ENCODE results near the gene IQCH. TPM values are rescaled to one million over a fixed set of nuclear protein-coding genes. Genes with fewer than 3 reads are reported as not detected.
"Not testable (repeated sequence)": the region's sequence is repeated elsewhere in the genome, so short reads cannot be mapped to it uniquely, and the experiment has no call there.

The IQCH gene
- total RNA-seq, 2 experiments from 2014 or later, result 0.98 to 1.9 TPM

DNA sequence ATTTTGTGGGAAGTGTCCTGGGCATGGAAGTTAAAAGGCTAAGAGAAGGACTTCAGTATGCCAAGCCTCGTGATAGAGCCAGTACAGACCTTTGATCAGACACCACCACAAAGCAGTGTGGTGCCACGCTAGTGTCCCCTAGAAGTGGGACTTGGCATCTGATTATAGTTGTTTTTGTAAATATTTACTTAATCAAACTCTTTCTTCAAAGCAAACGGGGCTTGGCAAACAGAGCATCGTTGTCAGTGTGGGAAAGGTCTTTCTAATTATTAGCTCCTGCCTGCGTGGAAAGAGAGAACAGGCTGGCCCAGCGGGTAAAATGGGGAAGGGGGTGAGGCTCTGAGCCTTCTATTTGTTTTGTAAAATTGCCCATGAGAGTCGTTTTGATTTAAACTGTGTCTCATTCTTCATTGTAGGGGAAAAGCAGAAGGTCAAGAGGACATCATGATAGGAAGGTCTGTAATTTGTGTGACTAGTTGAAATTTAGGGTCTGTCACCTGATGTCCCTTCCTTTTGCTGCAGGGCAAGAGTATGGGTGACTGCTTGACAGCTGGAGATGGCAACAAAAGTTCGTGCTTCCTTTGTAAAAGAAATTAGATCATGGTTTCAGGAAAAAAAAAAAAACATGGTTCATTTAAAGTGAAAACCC lies 105.0 kb downstream of the IQCH start:
- Mint-ChIP-seq H3K36me3 (peaks cover 6% of the 10 kb centered on the region), H3K27ac (no peak overlapping the region), H3K9me3 (ENCODE audit: low read depth) (no peaks in the 10 kb centered on the region), H3K4me1 (no peaks in the 10 kb centered on the region), H3K27me3 (peaks cover 12% of the 10 kb centered on the region), H3K4me3 (no peak overlapping the region)
- ATAC-seq (no peak), DNase-seq (no peak)
- CTCF ChIA-PET, result no interaction called here

DNA sequence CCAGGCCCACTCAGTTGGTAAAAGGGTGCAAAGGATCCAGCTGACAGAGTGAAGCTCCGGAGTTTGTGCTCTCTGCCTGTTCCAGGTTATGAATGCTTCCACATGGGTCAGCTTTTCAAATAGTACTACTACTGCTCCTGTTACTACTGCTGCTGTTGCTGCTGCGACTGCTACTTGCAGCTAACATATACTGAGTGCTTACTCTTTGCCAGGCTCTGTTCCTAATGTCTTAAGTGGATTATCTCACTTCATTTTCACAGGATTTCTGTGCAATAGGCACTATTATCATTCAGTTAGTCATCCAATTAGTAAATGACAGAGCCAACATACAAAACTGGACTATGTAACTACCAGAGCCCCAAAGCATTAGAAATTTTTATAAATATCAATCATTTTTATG lies 106.5 kb downstream of the IQCH start:
- Mint-ChIP-seq H3K36me3 (peaks cover 6% of the 10 kb centered on the region), H3K4me3 (no peak overlapping the region), H3K27ac (no peak overlapping the region), H3K9me3 (ENCODE audit: low read depth) (no peaks in the 10 kb centered on the region), H3K27me3 (peaks cover 13% of the 10 kb centered on the region), H3K4me1 (peaks cover 3% of the 10 kb centered on the region)
- ATAC-seq (no peak), DNase-seq (no peak)
- CTCF ChIA-PET, result no interaction called here

DNA sequence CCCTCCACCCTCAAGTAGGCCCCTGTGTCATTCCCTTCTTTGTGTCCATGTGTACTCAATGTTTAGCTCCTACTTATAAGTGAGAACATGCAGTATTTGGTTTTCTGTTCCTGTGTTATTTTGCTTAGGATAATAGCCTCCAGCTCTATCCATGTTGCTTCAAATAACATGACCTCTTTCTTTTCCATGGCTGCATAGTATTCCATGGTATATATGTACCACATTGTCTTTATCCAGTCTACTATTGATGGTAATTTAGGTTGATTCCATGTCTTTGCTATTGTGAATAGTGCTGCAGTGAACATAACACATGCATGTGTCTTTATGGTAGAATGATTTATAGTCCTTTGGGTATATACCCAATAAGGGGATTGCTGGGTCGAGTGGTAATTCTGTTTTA lies 109.1 kb downstream of the IQCH start:
- peaks cover 32% of the 10 kb centered on the region for H3K27me3 Mint-ChIP-seq
- CTCF ChIA-PET, H3K4me3 Mint-ChIP-seq: not testable (repeated sequence)

DNA sequence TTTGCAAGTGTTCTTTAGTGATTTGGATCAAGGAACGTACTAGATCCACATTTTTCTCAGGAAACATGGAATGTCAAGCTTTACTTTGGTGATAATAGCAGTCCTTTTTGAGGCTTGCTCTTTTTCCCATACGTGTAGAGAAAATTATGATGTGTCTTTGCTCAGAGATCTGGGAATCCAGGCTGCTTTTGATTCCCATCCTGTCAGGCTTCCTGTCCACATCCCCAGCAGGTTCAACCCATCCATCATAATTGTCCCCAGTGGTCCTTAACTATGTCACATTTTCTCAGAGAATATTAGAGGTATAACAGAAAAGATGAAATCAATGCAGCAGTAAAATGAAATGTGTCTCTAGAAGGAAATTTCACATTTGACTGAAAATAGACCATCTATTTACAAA lies 111.4 kb downstream of the IQCH start:
- Mint-ChIP-seq H3K36me3 (peaks cover 6% of the 10 kb centered on the region), H3K4me3 (no peak overlapping the region)
- CTCF ChIA-PET, result no interaction called here

More for the DNA sequence above, 109.1 kb downstream of the IQCH start:
- not testable (repeated sequence) for H3K27ac Mint-ChIP-seq; ATAC-seq; H3K36me3 Mint-ChIP-seq; DNase-seq; H3K9me3 Mint-ChIP-seq (ENCODE audit: low read depth)
- peaks cover 14% of the 10 kb centered on the region for H3K4me1 Mint-ChIP-seq

DNA sequence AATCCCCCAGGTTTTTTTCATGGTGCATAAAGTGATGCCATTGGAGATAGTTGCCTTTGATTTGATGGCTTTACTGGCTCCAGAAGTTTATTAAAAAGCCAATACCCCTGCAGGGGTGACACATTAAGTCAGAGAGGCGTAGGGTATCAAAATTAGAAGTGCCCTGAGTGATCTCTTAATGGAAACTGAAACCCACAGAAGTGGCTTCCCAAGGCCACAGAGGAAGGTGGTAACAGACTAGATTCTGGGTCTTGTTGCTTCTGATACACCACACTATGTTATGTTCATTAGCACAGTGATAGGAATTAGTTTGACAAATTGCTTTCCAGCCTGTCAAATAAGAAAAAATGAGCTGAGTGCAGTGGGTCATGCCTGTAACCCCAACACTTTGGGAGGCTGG lies 112.3 kb downstream of the IQCH start:
- no peaks in the 10 kb centered on the region for H3K9me3 Mint-ChIP-seq (ENCODE audit: low read depth)
- peaks cover 54% of the 10 kb centered on the region for H3K27me3 Mint-ChIP-seq
- H3K27ac Mint-ChIP-seq, result no peak overlapping the region
- ATAC-seq (peak; percentile 55), DNase-seq (peak; percentile 63)
- no peak overlapping the region for H3K4me3 Mint-ChIP-seq
- peaks cover 6% of the 10 kb centered on the region for H3K36me3 Mint-ChIP-seq
- peaks cover 14% of the 10 kb centered on the region for H3K4me1 Mint-ChIP-seq
- CTCF ChIA-PET, result no interaction called here

More for the DNA sequence above, 111.4 kb downstream of the IQCH start:
- no peak for ATAC-seq
- no peaks in the 10 kb centered on the region for H3K9me3 Mint-ChIP-seq (ENCODE audit: low read depth)
- peaks cover 52% of the 10 kb centered on the region for H3K27me3 Mint-ChIP-seq
- H3K4me1 Mint-ChIP-seq, result peaks cover 14% of the 10 kb centered on the region
- H3K27ac Mint-ChIP-seq, result no peak overlapping the region
- DNase-seq, result no peak

DNA sequence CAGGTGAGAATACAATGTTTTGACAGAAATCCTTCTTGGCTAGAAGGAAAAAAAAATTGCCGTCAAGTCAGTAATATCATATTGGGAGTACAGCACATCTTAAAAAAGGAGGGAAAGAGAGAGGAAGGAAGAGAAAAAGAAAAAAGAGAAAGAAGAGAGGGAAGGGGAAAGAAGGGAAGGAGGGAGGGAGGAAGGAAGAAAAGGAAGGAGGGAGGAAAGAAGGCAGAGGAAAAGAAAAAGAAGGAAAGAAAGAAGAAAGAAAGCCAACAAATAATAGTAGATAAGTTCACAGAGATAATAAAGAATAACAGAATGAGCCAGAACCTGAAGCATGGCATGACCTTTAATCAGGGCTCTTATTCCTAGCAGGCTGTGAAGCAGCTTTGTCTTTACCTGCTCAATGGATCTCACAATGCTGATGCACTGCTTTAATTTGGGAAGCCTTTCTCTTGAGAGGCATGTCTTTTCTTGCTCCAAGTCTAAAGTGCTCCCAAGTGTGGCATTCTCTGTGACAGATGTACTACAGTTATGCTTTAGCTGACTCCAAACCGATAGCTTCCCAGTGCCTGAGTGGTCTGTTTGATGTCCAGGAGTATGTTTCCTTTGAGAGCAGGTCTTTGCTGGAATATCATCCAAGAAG lies 114.9 kb downstream of the IQCH start:
- no peak overlapping the region for H3K4me3 Mint-ChIP-seq
- no peak overlapping the region for H3K27ac Mint-ChIP-seq
- DNase-seq (no peak), ATAC-seq (no peak)
- no peaks in the 10 kb centered on the region for H3K36me3 Mint-ChIP-seq
- H3K9me3 Mint-ChIP-seq (ENCODE audit: low read depth), result no peaks in the 10 kb centered on the region
- H3K4me1 Mint-ChIP-seq, result peaks cover 14% of the 10 kb centered on the region
- H3K27me3 Mint-ChIP-seq, result peaks cover 55% of the 10 kb centered on the region
- CTCF ChIA-PET, result no interaction called here

DNA sequence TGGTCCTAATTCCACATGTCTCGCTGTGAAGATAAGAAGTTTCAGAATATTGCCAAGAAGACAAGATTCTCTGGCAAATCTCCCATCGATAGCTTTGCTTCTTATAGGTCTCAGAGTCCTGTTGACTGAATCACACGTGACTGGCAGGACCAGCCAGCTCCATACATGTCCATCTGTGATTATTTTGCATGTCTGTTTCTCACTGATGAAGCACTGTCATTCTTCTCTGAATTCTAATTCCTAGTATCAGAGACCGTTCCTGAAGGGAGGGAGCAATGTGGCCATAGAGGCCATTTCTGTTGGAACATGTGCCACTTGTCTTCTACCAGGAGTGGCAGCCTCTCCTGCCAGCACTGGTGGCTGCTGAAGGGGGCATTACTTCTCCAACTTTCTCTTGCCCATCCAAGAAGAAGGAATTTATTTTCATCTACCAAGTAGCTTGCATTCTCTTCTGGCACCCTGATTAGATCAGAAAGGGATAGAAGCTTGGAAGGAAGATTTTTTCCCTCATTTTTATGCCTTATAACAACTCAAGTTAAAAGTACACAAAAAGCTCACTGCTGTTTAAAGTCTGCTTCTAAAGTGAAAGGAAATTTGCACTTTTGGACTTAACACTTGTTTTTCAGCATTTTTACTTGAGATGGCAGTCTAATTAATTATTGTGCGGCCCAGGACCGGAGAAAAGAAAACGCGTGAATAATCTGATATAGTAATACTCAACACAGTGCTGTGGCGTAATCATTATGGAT lies 115.8 kb downstream of the IQCH start:
- H3K27me3 Mint-ChIP-seq, result peaks cover 61% of the 10 kb centered on the region
- no peak for DNase-seq
- peaks cover 14% of the 10 kb centered on the region for H3K4me1 Mint-ChIP-seq
- H3K27ac Mint-ChIP-seq, result no peak overlapping the region
- CTCF ChIA-PET, result no interaction called here
- no peaks in the 10 kb centered on the region for H3K9me3 Mint-ChIP-seq (ENCODE audit: low read depth)
- H3K36me3 Mint-ChIP-seq, result no peaks in the 10 kb centered on the region
- ATAC-seq, result no peak
- H3K4me3 Mint-ChIP-seq, result no peak overlapping the region

DNA sequence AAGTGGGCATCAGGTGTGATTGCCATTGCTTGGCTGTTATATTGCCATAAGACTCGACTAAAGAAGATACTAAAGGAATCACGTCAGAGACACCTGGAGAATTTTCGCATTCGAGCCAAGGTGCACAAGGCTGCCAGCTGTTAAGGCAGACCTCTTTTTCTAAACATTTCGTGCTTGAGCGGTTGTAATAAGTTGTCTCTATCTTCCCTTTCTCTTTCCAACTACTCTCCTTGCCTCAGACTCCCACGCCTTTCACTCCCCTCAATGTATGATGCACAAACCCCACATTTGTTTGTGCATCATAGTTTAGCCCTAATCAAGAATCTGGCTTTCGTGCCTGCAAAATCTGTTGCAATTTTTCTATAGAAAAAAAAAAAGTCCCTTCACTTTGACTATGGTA lies 118.0 kb downstream of the IQCH start:
- CTCF ChIA-PET, result no interaction called here
- Mint-ChIP-seq H3K36me3 (no peaks in the 10 kb centered on the region), H3K27me3 (peaks cover 49% of the 10 kb centered on the region), H3K27ac (no peak overlapping the region), H3K9me3 (ENCODE audit: low read depth) (no peaks in the 10 kb centered on the region), H3K4me3 (no peak overlapping the region), H3K4me1 (no peaks in the 10 kb centered on the region)
- ATAC-seq (no peak), DNase-seq (no peak)

DNA sequence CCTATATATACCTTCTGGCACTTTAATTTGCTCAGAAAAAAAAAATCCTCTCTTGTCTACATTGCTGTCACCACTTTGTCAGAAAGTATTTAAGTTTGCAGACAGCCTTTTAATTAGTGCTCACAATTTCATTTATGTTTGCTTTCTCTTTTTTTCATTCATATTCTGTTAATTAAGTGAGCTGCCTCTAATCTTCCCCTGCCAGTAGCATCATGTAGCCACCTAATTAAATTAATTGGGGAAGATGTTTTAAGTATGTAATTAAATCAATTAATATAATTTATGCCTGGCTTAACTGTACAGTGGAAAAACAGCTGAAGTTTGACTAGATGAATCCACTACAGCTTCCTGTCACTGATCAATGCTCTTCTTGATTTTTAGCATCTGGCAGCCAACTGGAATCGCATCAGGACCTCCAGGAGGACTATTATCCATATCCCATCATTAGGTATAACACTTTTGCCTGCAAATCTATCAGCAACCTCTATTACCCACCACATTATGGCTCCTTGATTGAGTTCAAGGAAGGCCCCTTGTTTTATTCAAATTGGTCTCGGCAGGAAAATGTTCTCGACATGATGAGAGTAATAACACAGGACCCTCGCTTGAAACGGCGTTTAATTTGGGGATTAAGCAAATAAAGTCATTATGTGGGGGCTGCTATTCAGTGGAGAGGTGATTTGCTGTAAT lies 118.5 kb downstream of the IQCH start:
- Mint-ChIP-seq H3K27me3 (peaks cover 54% of the 10 kb centered on the region), H3K27ac (no peak overlapping the region), H3K9me3 (ENCODE audit: low read depth) (no peaks in the 10 kb centered on the region), H3K4me1 (no peaks in the 10 kb centered on the region), H3K4me3 (no peak overlapping the region), H3K36me3 (no peaks in the 10 kb centered on the region)
- no peak for ATAC-seq
- CTCF ChIA-PET, result no interaction called here
- no peak for DNase-seq

DNA sequence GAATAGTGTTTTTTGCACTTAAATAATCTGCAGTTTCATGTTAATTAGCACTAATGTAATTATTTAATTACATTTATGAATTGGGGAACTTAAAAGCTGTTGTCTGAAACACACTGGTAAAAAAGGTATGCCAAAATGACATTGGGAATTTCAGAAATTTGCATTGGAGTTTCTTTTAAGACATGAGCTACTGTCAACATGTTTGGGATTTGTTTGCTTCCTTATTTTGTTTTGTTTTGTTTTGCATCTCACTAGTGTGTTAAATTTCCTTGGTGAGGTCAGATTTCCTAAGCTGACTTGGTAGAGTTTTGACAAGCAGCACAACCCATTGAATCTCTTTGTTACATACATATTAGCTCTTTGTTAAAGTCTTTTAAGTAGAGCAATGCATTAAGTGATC lies 119.4 kb downstream of the IQCH start:
- no peak overlapping the region for H3K4me3 Mint-ChIP-seq
- CTCF ChIA-PET, result no interaction called here
- H3K27me3 Mint-ChIP-seq, result peaks cover 51% of the 10 kb centered on the region
- DNase-seq, result no peak
- no peaks in the 10 kb centered on the region for H3K9me3 Mint-ChIP-seq (ENCODE audit: low read depth)
- no peaks in the 10 kb centered on the region for H3K4me1 Mint-ChIP-seq
- no peak for ATAC-seq
- H3K36me3 Mint-ChIP-seq, result no peaks in the 10 kb centered on the region
- no peak overlapping the region for H3K27ac Mint-ChIP-seq

DNA sequence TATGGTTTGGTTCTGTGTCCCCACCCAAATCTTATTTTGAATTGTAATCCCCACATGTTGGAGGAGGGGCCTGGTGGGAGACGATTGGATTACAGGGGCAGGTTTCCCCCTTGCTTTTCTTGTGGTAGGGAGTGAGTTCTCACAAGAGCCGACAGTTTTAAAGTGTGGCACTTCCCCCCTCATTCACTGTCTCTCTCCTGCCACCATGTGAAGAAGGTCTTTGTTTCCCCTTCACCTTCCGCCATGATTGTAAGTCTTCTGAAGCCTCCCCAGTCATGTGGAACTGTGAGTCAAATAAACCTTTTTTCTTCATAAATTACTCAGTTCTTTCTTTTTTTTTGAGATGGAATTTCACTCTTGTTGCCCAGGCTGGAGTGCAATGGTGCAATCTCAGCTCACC lies 124.9 kb downstream of the IQCH start:
- peaks cover 34% of the 10 kb centered on the region for H3K27me3 Mint-ChIP-seq
- ATAC-seq (no peak), DNase-seq (no peak)
- H3K4me1 Mint-ChIP-seq, result peaks cover 2% of the 10 kb centered on the region
- no peaks in the 10 kb centered on the region for H3K9me3 Mint-ChIP-seq (ENCODE audit: low read depth)
- CTCF ChIA-PET, result no interaction called here
- no peaks in the 10 kb centered on the region for H3K36me3 Mint-ChIP-seq
- H3K4me3 Mint-ChIP-seq, result no peak overlapping the region
- H3K27ac Mint-ChIP-seq, result no peak overlapping the region

DNA sequence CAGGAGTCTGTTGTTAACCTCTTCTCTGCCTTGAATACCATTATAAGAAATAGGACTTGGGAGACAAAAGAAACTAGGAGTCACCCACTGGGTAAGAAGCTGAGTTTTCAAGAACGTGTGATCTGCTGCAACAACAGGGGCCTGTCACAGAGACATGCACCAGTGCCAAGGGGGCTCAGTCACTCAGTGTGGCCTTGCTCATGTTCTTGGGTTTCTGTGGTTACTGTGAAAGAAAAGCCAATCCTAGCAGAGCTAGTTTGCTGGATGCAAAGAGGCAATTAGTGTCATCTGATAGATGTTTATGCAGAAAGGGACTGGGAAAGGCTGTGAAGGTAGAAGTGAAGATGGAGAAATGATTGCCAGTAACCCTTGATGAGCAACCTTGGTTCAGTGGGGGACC lies 126.3 kb downstream of the IQCH start:
- no peak for DNase-seq

DNA sequence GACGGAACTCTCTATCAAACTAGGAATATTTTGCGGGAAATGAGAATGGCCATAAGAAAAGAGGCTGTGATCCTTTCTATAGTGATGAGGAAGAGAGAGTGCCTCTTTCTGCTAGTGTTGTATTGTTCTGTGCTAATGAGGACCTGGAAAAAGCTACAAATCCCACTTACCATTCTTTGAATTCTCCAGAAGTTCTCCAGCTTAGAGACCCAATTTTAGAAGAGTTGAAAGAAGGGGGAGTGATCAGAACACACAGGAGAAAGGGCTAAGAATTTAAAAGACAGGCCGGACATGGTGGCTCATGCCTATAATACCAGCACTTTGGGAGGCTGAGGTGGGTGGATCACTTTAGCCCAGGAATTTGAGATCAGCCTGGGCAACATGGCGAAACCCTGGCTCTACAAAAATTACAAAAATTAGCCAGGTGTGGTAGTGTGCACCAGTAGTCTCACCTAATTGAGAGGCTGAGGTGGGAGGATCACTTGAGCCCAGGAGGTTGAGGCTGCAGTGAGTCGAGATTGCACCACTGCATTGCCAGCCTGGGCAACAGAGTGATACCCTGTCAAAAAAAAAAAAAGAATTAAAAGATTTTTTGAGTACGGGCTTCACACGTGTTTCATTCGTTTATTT lies 126.9 kb downstream of the IQCH start:
- no peaks in the 10 kb centered on the region for H3K9me3 Mint-ChIP-seq (ENCODE audit: low read depth)
- no peaks in the 10 kb centered on the region for H3K36me3 Mint-ChIP-seq
- DNase-seq (no peak), ATAC-seq (no peak)
- peaks cover 38% of the 10 kb centered on the region for H3K27me3 Mint-ChIP-seq
- H3K4me1 Mint-ChIP-seq, result peaks cover 2% of the 10 kb centered on the region
- no peak overlapping the region for H3K27ac Mint-ChIP-seq
- no peak overlapping the region for H3K4me3 Mint-ChIP-seq
- CTCF ChIA-PET, result no interaction called here

More for the DNA sequence above, 126.3 kb downstream of the IQCH start:
- H3K4me1 Mint-ChIP-seq, result peaks cover 2% of the 10 kb centered on the region
- CTCF ChIA-PET, result no interaction called here
- H3K27me3 Mint-ChIP-seq, result peaks cover 36% of the 10 kb centered on the region
- H3K36me3 Mint-ChIP-seq, result no peaks in the 10 kb centered on the region
- no peaks in the 10 kb centered on the region for H3K9me3 Mint-ChIP-seq (ENCODE audit: low read depth)
- ATAC-seq, result no peak
- H3K4me3 Mint-ChIP-seq, result no peak overlapping the region
- H3K27ac Mint-ChIP-seq, result no peak overlapping the region
